Endometrial microvascular endothelial cells (primary cell): ENCODE results near the gene EPPIN. TPM values are rescaled to one million over a fixed set of nuclear protein-coding genes. Genes with fewer than 3 reads are reported as not detected.

ENCODE experiments used
- in situ Hi-C: cut with HindIII; loops from 2 replicates; pipeline ENCODE4 v1.10.0; 2017; ENCODE audit warnings: low sequenced_read_pairs, low pct_unique_long_range_greater_than_20kb; ENCODE audit errors: inconsistent ontology term
- total RNA-seq: library from RNA; depleted of rRNA; stranded (reverse); fragments of >200 nt; gene quantifications from one replicate; pipeline ENCODE4 v1.2.3, GENCODE V29; 2015; ENCODE audit errors: inconsistent ontology term

EPPIN gene
- total RNA-seq, 1 donor from 2014 or later: not detected

DNA sequence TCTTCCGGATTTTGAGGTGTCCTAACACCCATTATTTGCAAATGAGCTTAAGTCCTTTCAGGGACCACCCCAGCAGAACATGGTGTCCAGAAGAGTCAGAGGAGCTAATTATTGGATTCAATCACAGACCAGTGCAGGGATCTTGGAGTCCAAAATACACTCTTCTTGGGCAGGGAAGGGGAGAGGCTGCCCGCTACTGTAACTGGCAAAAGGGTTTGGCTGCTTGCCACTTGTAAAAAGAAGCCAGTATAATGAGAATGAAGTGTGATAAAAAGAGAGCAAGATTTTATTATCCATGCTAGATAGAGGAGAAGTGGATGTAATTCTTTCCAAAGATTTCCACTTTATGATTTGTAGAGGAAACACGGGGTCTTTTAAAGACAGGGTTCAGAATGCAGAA is 51.0 kb downstream of the EPPIN start:
- in situ Hi-C loops: no loop called here

DNA sequence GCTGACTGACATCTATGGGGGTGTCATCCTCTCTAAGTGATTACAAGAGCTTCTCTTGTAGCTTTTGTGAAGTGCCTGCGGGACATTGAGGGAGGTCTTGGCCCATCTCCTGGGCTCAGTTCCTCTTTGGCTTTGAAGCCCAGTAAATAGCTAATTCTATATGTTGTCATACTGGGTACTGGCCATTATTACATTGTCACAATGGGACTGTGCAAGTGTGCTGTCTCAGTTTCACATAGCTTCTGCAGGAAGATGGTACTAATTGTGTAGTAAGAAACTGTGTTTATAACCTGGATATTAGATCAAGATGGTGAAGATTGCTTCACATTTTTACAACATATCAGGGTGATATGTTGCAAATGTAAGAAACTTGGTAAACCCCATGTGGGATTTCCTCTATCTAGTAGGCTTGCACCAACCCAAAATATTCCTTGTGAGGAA is 51.7 kb downstream of the EPPIN start:
- in situ Hi-C loops: no loop called here

Other genes with a start within 250 kb of the EPPIN start
- gene RBPJL, start 240.6 kb downstream of the EPPIN start, total RNA-seq: not detected
- not detected for gene MATN4, start 239.1 kb downstream of the EPPIN start, total RNA-seq
- 43.6 TPM for gene SDC4, start 199.0 kb downstream of the EPPIN start, total RNA-seq
- gene SYS1, start 184.2 kb downstream of the EPPIN start, total RNA-seq: 35.1 TPM
- not detected for gene TP53TG5, start 169.1 kb downstream of the EPPIN start, total RNA-seq
- gene DBNDD2, start 139.1 kb downstream of the EPPIN start, total RNA-seq: 13.8 TPM
- gene PIGT, start 131.3 kb downstream of the EPPIN start, total RNA-seq: 84.6 TPM
- not detected for gene WFDC2, start 77.6 kb downstream of the EPPIN start, total RNA-seq
- not detected for gene SPINT3, start 31.8 kb downstream of the EPPIN start, total RNA-seq
- not detected for gene WFDC6, start 7.9 kb downstream of the EPPIN start, total RNA-seq
- gene WFDC8, start 31.9 kb upstream of the EPPIN start, total RNA-seq: not detected
- gene WFDC10A, start 82.3 kb upstream of the EPPIN start, total RNA-seq: not detected
- not detected for gene WFDC9, start 83.9 kb upstream of the EPPIN start, total RNA-seq
- not detected for gene WFDC11, start 122.8 kb upstream of the EPPIN start, total RNA-seq
- not detected for gene WFDC13, start 154.6 kb upstream of the EPPIN start, total RNA-seq
- gene WFDC10B, start 157.6 kb upstream of the EPPIN start, total RNA-seq: not detected
- not detected for gene SPINT4, start 174.9 kb upstream of the EPPIN start, total RNA-seq
- gene WFDC3, start 244.5 kb upstream of the EPPIN start, total RNA-seq: 2.7 TPM
- 33.9 TPM for gene DNTTIP1, start 244.6 kb upstream of the EPPIN start, total RNA-seq